HEK293 (cell line): ENCODE data around the gene MGMT.

Experiments used
- CTCF ChIP-seq: fragments of 450-650 bp; formaldehyde crosslinking; IDR thresholded peaks from 2 replicates; pipeline ENCODE4 v1.5.1; 2016; ENCODE audit warnings: missing biosample characterization, missing genetic modification characterization
- RBAK ChIP-seq: fragments of 450-650 bp; formaldehyde crosslinking; IDR thresholded peaks from 2 replicates; pipeline ENCODE4 v1.5.1; 2016; ENCODE audit warnings: missing biosample characterization, missing genetic modification characterization
- SP2 ChIP-seq: fragments of 450-650 bp; formaldehyde crosslinking; IDR thresholded peaks from 2 replicates; pipeline ENCODE4 v1.5.1; 2016; ENCODE audit warnings: missing biosample characterization, missing genetic modification characterization
- YY1 ChIP-seq: fragments of 450-650 bp; formaldehyde crosslinking; IDR thresholded peaks from 2 replicates; pipeline ENCODE4 v1.5.1; 2018; ENCODE audit warnings: missing biosample characterization, missing genetic modification characterization
- ZBTB1 ChIP-seq: fragments of 450-650 bp; formaldehyde crosslinking; IDR thresholded peaks from 2 replicates; pipeline ENCODE4 v1.5.1; 2016; ENCODE audit warnings: missing biosample characterization, missing genetic modification characterization
- ZBTB26 ChIP-seq: fragments of 450-650 bp; formaldehyde crosslinking; optimal IDR thresholded peaks from 2 replicates; pipeline ENCODE3; 2016; ENCODE audit warnings: missing biosample characterization, mild to moderate bottlenecking, missing genetic modification characterization
- ZFHX2 ChIP-seq: fragments of 450-650 bp; formaldehyde crosslinking; conservative IDR thresholded peaks from 2 replicates; pipeline ENCODE4 v1.5.1; 2016; ENCODE audit warnings: missing biosample characterization, missing genetic modification characterization
- ZNF175 ChIP-seq: fragments of 450-650 bp; formaldehyde crosslinking; IDR thresholded peaks from 2 replicates; pipeline ENCODE4 v1.5.1; 2016; ENCODE audit warnings: missing biosample characterization, missing genetic modification characterization
- ZNF274 ChIP-seq, 2 experiments: fragments of 200-500 bp in 1 of 2; fragments of 450-650 bp in 1 of 2; sonication (Bioruptor generic) in 1 of 2; formaldehyde crosslinking in 1 of 2; IDR thresholded peaks; 2 replicates each; pipeline versions ENCODE4 v1.5.1 to v1.6.1; 2014 to 2016; ENCODE audit warnings: borderline replicate concordance in 1 of 2, inconsistent platforms in 1 of 2, low read length in 1 of 2, missing biosample characterization in 1 of 2, missing genetic modification characterization in 1 of 2
- ZNF324 ChIP-seq: fragments of 450-650 bp; formaldehyde crosslinking; IDR thresholded peaks from 2 replicates; pipeline ENCODE4 v1.5.1; 2016; ENCODE audit warnings: missing biosample characterization, missing genetic modification characterization
- ZNF555 ChIP-seq: fragments of 450-650 bp; formaldehyde crosslinking; conservative IDR thresholded peaks from 2 replicates; pipeline ENCODE4 v1.5.1; 2017; ENCODE audit warnings: missing biosample characterization, mild to moderate bottlenecking, missing genetic modification characterization, inconsistent platforms
- ZNF704 ChIP-seq: fragments of 450-650 bp; formaldehyde crosslinking; IDR thresholded peaks from 2 replicates; pipeline ENCODE4 v1.5.1; 2016; ENCODE audit warnings: missing biosample characterization, missing genetic modification characterization
- ZNF777 ChIP-seq: fragments of 450-650 bp; formaldehyde crosslinking; IDR thresholded peaks from 2 replicates; pipeline ENCODE4 v1.5.1; 2017; ENCODE audit warnings: missing biosample characterization, missing genetic modification characterization, borderline replicate concordance
- ZSCAN18 ChIP-seq: fragments of 450-650 bp; formaldehyde crosslinking; IDR thresholded peaks from 2 replicates; pipeline ENCODE4 v1.5.1; 2016; ENCODE audit warnings: missing biosample characterization, missing genetic modification characterization

GRCh38 chr10:129706081-129706480 is 239.0 kb downstream of the MGMT start:
- TF ChIP-seq CTCF (tag by site-specific recombination) (no peak), ZBTB1 (tag by site-specific recombination) (no peak), ZSCAN18 (tag by site-specific recombination) (no peak), RBAK (tag by site-specific recombination) (no peak), ZNF555 (tag by site-specific recombination) (no peak), SP2 (no peak), ZNF704 (tag by site-specific recombination) (no peak), ZBTB26 (tag by site-specific recombination) (no peak), ZNF777 (no peak), YY1 (tag by site-specific recombination) (no peak), ZNF175 (no peak), ZFHX2 (tag by site-specific recombination) (no peak), ZNF324 (tag by site-specific recombination) (no peak), ZNF274 (IDR thresholded peaks at IDR 0.05; ENCODE audit: low read length) (no peak), ZNF274 (tag by site-specific recombination; IDR thresholded peaks at IDR 0.05; ENCODE audit: borderline replicate concordance) (no peak)
